22Rv1 (cell line): Measurements from ENCODE around the gene TLE2.

ENCODE experiments used
- ZFX ChIP-seq: fragments of 450-650 bp; IDR thresholded peaks from 2 replicates; pipeline ENCODE4 v1.6.1; 2017; ENCODE audit warnings: antibody characterized with exemption, borderline replicate concordance
- TF ChIP-seq, protein P1 (sequence below): fragments of 450-650 bp; IDR thresholded peaks from 2 replicates; pipeline ENCODE4 v1.5.1; 2017; ENCODE audit warnings: mild to moderate bottlenecking

- TF ChIP-seq, protein P1, sequence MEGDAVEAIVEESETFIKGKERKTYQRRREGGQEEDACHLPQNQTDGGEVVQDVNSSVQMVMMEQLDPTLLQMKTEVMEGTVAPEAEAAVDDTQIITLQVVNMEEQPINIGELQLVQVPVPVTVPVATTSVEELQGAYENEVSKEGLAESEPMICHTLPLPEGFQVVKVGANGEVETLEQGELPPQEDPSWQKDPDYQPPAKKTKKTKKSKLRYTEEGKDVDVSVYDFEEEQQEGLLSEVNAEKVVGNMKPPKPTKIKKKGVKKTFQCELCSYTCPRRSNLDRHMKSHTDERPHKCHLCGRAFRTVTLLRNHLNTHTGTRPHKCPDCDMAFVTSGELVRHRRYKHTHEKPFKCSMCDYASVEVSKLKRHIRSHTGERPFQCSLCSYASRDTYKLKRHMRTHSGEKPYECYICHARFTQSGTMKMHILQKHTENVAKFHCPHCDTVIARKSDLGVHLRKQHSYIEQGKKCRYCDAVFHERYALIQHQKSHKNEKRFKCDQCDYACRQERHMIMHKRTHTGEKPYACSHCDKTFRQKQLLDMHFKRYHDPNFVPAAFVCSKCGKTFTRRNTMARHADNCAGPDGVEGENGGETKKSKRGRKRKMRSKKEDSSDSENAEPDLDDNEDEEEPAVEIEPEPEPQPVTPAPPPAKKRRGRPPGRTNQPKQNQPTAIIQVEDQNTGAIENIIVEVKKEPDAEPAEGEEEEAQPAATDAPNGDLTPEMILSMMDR: no peak
- TF ChIP-seq ZFX: no peak
Measured at GRCh38 chr19:3042621-3043267, 13.7 kb upstream of the TLE2 start.
